Astrocyte of the hippocampus (primary cell): ENCODE measurements around the gene ZNF592.
"Not testable (repeated sequence)": the region's sequence is repeated elsewhere in the genome, so short reads cannot be mapped to it uniquely, and the experiment has no call there.

Experiments used
- DNase-seq: peaks from one replicate; pipeline ENCODE4 v3.0.0; 2011; ENCODE audit warnings: low read depth, low spot score

Gene ZNF592, protein sequence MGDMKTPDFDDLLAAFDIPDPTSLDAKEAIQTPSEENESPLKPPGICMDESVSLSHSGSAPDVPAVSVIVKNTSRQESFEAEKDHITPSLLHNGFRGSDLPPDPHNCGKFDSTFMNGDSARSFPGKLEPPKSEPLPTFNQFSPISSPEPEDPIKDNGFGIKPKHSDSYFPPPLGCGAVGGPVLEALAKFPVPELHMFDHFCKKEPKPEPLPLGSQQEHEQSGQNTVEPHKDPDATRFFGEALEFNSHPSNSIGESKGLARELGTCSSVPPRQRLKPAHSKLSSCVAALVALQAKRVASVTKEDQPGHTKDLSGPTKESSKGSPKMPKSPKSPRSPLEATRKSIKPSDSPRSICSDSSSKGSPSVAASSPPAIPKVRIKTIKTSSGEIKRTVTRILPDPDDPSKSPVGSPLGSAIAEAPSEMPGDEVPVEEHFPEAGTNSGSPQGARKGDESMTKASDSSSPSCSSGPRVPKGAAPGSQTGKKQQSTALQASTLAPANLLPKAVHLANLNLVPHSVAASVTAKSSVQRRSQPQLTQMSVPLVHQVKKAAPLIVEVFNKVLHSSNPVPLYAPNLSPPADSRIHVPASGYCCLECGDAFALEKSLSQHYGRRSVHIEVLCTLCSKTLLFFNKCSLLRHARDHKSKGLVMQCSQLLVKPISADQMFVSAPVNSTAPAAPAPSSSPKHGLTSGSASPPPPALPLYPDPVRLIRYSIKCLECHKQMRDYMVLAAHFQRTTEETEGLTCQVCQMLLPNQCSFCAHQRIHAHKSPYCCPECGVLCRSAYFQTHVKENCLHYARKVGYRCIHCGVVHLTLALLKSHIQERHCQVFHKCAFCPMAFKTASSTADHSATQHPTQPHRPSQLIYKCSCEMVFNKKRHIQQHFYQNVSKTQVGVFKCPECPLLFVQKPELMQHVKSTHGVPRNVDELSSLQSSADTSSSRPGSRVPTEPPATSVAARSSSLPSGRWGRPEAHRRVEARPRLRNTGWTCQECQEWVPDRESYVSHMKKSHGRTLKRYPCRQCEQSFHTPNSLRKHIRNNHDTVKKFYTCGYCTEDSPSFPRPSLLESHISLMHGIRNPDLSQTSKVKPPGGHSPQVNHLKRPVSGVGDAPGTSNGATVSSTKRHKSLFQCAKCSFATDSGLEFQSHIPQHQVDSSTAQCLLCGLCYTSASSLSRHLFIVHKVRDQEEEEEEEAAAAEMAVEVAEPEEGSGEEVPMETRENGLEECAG (N-terminal part only)

DNA sequence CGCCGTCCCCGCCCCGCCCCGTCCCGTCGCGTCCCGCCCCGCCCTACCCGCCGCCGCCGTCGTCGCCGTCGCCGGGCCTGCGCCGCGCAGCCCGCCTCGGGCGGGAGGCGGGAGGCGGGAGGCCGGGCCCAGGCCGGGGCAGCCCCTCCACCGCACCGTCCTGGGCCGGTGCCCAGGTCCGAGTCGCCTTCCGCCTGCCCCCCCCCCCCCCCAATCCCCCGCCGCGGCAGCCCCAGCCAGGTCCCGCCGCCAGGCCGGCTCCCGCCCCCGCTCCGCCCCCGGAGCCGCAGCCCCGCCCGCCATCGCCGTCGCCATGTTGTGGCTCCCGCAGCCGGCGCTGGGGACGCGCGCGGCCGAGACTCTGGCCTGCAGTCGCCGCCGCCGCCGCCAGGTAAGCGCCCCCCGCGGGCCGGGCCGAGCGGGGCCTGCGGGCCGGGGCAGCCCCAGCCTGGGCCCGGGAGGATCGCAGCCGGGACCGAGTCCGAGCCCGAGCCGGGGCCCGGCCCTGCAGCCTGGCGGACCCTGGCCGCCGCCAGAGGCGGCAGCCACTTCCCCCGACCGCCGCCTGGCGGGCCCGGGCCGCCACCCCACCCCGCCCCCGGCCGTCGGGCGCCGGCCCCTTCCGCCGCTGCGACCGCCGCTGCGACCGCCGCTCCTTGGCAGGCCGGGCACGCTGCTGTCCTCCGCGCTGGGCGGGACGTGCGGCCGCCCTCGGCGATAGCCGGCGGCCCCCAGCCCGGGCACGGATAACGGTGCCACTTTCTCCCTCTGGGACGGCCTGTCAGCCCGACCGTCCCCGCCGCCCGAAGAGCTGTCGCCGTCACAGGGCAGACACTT lies at the start of gene ZNF592:
Gene ZNF592 (plus strand): TSS at position 319 of the 837 bp plus-strand sequence. CDS start 34,084 bp downstream, outside the sequence.
- peak; percentile 95 for DNase-seq

DNA sequence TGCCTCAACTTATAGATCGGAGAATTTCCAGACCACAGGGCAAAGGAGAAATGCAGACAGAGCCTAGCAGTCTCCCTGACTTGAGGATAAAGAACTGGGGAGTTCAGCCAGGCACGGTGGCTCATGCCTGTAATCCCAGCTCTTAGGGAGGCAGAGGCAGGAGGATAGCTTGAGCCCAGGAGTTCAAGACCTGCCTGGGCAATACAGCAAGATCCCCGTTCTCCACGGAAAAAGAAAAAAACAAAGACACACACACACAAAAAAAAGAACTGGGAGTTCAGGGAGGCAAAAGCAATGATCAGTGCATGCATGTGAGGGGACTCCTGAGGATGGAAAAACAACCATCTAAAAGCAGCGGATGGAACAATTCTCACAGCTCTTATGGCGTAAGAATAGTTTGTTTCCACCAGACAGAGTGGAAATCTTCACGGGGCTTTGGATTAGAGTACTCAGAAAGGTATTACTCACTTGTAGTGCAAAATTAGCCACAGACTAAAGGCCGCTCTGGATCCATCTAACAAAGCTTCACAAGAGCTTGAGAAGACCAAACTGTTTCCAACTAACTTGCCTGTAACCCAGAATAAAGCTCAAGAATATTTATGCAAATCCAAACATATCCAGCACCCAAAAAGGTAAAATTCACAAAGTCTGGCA lies 48.7 kb upstream of the ZNF592 start:
- no peak for DNase-seq

DNA sequence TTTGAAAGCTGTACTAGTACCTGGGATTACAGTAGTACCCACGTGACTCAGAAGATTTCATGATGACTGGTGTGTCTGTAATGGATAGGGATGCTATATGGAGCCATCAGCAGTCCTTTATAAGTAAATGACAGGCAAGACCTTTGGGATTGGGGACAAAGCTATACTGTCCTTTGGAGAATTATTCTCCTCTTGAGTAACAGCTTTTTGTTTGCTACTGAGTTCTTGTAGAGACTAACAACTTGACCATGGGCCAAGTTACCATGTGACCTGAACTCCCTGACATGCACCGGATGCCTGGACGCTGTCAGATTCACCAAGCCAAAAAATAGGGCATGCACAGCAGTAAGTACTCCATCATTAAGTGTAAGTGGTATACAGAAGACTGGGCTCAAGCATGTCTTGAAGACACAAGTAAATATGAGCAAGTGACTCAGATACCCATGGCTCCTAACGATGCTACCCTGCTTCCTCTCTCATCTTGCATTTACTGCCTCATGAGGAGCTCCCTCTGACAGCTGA lies 45.4 kb upstream of the ZNF592 start:
- DNase-seq: peak; percentile 43

DNA sequence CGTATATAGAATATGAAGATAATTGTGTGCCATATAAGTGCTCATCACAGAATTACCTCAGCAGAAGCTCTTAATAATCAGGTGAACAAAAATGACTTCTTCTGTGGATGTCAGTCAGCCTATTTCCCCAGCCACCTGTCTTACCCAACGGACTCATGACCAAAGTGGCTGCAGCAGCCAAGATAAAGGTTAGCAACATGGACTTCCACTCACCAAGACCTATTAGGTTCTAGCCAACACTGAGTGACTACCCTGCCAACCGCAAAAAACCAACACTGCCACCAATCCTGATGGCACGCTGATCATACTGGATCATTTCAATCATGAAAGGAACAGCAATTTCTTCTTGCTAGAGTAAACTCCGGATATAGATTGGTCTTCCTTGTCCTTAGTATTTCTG lies 44.6 kb upstream of the ZNF592 start:
- DNase-seq: no peak

DNA sequence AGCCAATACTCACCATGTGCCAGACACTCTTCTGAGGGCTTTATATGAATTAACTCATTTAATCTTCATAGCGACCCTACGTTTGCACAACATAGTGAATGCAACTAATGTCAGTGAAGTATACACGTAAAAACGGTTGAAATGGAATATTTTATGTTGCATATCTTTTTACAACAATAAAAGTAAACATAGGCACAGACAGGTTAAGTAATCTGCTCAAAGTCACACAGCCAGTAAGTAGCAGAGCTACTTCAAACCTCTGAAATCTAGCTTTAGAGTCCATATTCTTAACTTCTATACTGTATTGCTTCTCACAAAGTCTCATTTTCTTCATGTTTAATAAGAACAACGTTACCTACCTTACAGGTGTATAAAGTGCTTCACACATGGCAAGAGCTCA lies 34.0 kb upstream of the ZNF592 start:
- DNase-seq: no peak

DNA sequence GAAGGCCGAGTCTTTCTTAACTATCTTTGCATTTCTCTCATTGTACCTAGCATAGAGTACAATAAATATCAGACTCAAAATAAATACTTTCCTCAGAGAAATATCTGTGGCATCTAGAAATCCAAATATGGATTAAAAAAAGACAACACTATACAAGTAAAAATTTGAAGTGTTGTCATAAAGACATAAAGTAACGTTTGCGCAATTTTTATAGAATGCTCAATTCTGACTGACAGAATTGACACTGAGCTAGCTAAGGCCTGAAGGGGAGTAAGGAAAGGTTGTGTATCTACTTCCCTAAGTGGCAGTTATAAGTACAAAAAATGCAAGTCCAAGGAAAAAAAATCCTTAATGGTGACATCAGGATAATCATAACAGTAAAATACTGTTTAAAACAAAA lies 33.6 kb upstream of the ZNF592 start:
- no peak for DNase-seq

DNA sequence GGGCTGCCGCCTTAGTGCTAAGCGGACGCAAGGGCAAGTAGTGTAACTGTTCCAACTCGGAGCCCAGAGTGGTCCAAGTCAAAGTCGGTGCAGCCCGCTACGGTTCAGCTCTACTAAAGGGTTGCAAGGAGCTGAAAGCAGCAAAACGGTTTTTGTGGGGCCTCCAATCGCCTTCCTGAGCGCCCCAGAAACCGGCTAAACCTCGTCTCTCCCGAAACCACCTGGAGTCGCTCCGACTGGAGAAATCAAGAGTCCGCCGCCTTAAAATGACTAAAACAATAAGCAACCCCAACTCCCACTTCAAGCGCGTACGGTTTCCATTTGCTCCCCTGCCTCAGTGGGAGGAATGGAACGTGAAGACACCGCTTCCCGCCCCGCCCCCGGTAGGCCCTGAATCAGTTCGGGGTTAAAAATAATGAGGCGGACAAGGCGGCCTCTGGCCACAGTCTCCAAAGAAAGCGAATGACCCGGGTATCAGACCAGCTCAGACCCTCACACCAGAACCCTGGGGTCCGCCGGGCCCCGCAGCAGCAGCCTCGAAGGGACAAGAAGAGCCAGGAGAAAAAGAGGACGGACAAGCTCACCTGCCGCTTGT lies 32.9 kb upstream of the ZNF592 start:
- peak; percentile 53 for DNase-seq

DNA sequence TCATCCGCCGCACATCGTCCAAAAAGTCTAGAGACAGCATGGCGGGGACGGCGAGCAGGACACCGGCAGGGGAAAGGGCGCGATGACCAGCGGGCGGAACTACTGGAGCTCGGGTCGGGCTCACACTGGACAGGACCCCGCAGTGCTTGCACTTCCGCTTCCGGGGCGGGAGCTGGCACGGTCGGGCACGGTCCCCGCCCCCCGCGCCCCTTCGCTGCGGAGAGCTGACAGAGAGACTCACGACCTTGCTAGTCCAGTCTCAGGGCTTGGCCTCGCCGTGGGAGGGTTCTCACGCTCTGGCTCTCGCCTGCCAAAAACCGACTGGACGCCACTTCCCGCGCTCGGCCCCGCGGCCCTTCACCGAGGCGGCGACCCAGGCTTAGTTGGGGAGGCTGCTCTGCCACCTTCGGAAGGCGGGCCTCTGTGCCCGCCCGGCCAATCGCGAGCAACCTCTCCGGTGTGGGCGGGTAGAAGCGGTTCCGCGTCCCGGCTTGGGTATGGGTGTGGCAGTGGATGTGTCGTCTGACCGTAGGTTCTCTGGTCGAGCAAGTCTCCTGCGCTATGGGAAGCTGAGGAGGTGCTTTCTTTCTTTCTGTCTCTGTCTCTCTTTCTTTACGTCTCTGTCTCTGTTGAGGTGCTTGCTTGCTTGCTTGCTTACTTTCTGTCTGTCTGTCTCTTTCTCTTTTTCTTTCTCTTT lies 32.2 kb upstream of the ZNF592 start, which contains the start of gene SEC11A:
Gene SEC11A (minus strand): TSS at position 104 of the 697 bp plus-strand sequence. CDS start 64 bp downstream, at position 40.
- peak; percentile 97 for DNase-seq

DNA sequence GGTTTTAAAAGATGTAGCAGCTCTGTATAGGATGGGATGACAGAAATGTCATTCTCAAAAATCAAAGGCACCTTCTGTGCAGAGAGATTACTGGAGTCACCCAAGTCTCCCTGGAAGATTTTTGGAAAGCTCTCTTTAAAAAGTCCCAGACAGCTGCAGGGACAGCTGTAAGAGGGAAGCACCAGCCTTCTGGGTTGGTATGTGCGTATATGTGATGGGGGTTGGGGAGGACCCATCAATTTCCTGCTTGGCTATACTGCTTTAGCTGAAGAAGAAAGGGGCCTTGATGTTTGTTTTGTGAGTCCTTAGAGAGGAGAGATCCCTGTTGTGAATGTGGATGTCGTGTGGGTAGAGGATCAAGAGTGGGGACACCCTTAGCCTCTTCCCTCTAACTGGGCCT lies 27.0 kb upstream of the ZNF592 start:
- DNase-seq: no peak

DNA sequence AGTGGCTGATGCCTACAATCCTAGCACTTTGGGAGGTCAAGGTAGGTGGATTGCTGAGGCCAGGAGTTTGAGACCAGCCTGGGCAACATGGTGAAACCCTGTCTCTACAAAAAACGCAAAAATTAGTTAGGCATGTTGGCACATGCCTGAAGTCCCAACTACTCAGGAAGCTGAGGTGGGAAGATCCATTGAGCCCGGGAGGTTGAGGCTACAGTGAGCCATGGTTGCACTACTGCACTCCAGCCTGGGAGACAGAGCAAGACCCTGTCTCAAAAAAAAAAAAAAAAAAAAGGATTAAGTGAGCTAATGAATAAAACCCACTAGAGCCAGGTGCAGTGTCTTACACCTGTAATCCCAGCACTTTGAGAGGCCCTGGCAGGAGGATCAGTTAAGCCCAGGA lies 25.8 kb upstream of the ZNF592 start:
- DNase-seq: no peak

DNA sequence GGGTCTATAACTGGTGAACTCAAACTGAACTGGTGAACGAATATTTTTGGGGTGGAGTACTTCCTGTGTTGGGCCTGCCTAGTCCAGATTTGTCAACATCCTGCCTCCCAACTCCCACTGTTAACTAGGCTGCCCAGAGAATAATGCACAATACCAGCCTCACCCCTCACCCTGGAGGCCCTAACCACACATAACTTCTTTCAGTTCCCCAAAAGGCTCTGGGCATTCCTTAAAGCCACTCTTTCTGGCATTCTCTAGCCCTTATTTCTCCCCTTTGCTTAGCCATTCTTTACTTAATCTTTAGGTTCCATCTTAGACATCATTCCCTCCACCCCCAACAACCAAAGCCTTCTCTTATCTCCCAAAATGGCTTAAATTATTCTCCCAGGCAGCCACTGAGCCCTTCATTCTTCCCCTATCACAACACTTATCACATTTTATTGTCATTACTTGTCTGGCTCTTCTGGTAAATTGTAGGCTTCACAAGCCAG lies 23.3 kb upstream of the ZNF592 start:
- DNase-seq: peak; percentile 53

DNA sequence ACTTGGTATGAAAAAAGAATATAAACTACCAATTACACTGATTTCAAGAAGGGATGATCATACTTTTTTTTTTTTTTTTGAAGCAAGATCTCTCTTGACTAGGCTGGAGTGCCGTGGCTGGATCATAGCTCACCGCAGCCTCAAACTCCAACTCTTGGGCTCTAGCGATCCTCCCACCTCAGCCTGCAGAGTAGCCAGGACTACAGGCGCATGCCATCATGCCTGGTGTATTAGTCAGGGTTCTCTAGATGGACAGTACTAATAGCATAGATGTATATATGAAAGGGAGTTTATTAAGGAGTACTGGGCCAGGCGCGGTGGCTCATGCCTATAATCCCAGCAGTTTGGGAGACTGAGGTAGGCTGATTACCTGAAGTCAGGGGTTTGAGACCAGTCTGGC lies 21.0 kb upstream of the ZNF592 start:
- peak; percentile 60 for DNase-seq

DNA sequence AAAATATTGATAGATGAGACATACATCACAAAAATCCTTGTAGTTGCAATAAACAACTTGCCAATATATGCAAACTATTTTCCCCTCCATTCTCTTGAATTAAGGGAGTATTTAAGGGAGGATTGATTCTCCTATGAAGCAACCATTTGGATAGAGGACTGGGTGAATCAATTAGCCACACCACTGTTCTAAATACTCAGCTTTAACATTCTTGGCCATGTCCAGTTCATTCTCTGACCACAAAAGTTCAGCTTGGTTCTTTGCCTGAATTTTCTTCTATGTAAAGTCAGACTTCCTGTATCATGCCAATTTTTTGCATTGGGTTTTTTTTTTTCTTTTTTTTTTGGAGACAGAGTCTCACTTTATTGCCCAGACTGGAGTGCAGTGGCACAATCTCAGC lies 16.6 kb upstream of the ZNF592 start:
- peak; percentile 79 for DNase-seq

DNA sequence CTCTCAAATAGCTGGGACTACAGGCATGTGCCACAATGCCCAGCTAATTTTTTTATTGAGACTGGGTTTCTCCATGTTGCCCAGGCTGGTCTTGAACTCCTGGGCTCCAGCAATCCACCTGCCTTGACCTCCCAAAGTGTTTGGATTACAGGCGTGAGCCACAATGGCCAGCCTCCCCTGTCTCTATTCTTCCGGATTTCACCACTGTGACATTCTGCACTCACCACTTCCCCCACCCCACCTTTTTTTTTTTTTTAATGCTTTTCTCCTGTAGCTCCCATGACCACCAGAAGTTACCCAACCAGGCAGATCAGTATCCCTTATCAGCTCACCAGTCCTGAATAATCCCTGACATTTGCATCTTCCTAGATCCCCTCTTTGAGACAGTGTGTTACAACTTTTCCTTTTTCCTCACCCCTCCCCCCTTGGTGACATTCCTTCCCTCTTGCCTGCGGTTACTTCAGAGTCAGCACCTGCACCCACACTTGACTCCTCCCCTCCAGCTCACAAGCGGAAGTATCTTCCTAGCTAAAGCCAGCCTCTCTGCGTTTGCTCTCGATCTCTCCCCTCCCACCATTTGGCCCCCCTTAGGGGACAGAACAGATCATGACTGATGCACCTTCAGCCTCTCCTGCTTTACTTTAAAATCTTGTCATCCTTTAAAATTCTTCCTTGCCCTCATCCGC lies 13.5 kb upstream of the ZNF592 start:
- DNase-seq: peak; percentile 79

DNA sequence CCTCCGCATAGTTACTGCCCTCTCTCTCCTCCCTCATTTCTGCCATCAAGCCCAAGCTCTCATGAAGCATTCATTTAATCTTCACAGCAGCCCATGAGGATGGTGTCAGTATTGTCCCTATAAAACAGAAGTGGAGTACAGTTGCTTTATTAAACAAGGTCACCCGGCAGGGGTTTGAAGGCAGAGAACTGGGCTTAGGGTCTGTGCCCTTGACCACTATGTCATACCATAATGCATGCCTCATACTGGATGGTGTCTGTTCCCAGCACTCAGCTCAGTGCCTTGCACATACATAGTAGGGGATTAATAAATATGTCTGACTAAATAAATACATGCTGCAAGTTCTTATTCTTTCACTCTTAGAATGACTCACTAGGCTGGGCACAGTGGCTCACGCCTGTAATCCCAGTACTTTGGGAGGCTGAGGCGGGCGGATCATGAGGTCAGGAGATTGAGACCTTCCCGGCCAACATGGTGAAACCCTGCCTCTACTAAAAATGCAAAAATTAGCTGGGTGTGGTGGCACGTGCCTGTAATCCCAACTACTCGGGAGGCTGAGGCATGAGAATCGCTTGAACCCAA lies 12.8 kb upstream of the ZNF592 start:
- not testable (repeated sequence) for DNase-seq

DNA sequence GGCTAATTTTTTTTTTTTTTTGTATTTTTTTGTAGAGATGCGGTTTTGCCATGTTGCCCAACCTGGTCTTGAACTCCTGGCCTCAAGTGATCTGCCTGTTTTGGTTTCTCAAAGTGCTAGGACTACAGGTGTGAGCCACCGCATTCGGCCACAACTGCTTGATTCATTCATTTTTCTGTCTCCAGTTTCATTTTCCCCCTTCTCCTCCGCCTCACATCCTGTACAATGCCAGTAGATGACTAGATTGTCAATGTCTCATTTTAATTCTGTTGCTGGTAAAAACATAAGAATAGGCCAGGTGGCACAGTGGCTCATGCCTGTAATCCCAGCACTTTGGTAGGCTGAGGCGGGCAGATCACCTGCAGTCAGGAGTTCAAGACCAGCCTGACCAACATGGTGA lies 12.0 kb upstream of the ZNF592 start:
- no peak for DNase-seq

DNA sequence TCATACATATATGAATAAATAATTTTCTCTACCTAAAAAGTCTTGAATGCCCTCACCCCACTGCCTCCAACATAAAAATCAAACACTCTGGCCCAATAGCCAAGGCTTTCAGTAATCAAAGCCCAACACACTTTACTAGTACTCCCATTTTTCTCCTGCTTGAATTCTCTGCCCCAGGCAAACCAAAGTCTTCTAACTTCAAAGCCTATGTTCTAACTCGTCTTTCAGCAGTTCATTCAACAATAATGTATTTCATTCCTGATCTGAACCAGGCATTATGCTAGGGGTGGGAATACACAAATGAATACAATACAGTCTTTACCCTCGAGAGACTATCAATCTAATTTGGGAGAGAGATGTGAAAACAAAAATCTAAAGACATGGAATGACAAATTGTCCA lies 11.4 kb upstream of the ZNF592 start:
- no peak for DNase-seq

DNA sequence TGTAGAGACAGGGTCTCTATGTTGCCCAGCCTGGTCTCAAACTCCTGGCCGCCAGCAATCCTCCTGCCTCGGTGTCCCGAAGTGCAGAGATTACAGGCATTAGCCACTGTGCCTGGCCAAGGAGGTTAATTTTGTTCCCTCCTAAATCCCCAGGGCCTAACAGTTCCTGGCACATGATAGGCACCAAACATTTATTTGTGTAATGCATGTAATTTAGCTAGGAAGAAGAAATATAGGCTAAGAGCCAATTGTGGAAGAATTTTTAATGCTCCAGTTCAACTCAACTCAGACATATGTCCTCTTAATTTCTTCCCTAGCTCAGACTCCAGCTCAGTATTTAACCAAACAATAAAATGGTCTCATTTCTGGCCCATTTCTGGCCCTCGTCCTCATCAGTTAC lies 7.7 kb upstream of the ZNF592 start:
- no peak for DNase-seq
